ENCODE measurements around the gene KCNMB3. TPM values are rescaled to one million over a fixed set of nuclear protein-coding genes. Genes with fewer than 3 reads are reported as not detected.
"Not testable (repeated sequence)": the region's sequence is repeated elsewhere in the genome, so short reads cannot be mapped to it uniquely, and the experiment has no call there.

The KCNMB3 gene
- total and polyA plus RNA-seq, 8 donors = 1.6 to 12.2 (median 9.0) TPM

GRCh38 chr3:179260949-179261765, 10.2 kb upstream of the KCNMB3 start:
- ATAC-seq (peak; percentile 100), DNase-seq (peak; percentile 64 to 96 (median 82))
- Histone ChIP-seq H3K4me3 (peak overlapping the region; percentile 46 to 56), H3K4me1 (peaks cover 0 to 11% of the 10 kb centered on the region in 2 donors), H3K9me3 (peaks cover 0 to 21% of the 10 kb centered on the region in 2 donors), H3K27me3 (no peaks in the 10 kb centered on the region), H3K36me3 (no peaks in the 10 kb centered on the region), H3K27ac (peak overlapping the region; percentile 42 to 70)
- no peak for TF ChIP-seq CTCF (IDR thresholded peaks at IDR 0.05)
- intact Hi-C loops (cut with DNase I) = no loop called here

GRCh38 chr3:179259959-179260756, 9.2 kb upstream of the KCNMB3 start:
- peak overlapping the region in 1 of 2 donors; percentile 56 for H3K4me3 ChIP-seq
- peaks cover 0 to 11% of the 10 kb centered on the region in 2 donors for H3K4me1 ChIP-seq
- ATAC-seq; H3K27me3 ChIP-seq; H3K36me3 ChIP-seq; DNase-seq; H3K27ac ChIP-seq; intact Hi-C loops (cut with DNase I): not testable (repeated sequence)
- H3K9me3 ChIP-seq = peaks cover 0 to 21% of the 10 kb centered on the region in 2 donors

- DNase-seq (no peak), ATAC-seq (no peak)
- H3K4me1 ChIP-seq = peaks cover 0 to 11% of the 10 kb centered on the region in 2 donors
- H3K36me3 ChIP-seq = no peaks in the 10 kb centered on the region
- peaks cover 0 to 21% of the 10 kb centered on the region in 2 donors for H3K9me3 ChIP-seq
- H3K27me3 ChIP-seq = no peaks in the 10 kb centered on the region
- H3K27ac ChIP-seq = no peak overlapping the region
- H3K4me3 ChIP-seq = no peak overlapping the region
- intact Hi-C loops (cut with DNase I) = no loop called here
- TF ChIP-seq CTCF (IDR thresholded peaks at IDR 0.05) = no peak
These were observed 7.9 kb upstream of the KCNMB3 start for GRCh38 chr3:179258820-179259219.

- ATAC-seq, DNase-seq: not testable (repeated sequence)
These were observed 6.8 kb upstream of the KCNMB3 start for GRCh38 chr3:179257742-179258141.

GRCh38 chr3:179256813-179257212, 5.9 kb upstream of the KCNMB3 start:
- intact Hi-C loops (cut with DNase I) = no loop called here
- no peaks in the 10 kb centered on the region for H3K27me3 ChIP-seq

More at GRCh38 chr3:179257742-179258141, 6.8 kb upstream of the KCNMB3 start:
- H3K27ac ChIP-seq; H3K36me3 ChIP-seq; H3K4me3 ChIP-seq; H3K27me3 ChIP-seq; intact Hi-C loops (cut with DNase I): not testable (repeated sequence)
- Histone ChIP-seq H3K9me3 (peaks cover 0 to 21% of the 10 kb centered on the region in 2 donors), H3K4me1 (peaks cover 0 to 11% of the 10 kb centered on the region in 2 donors)

More at GRCh38 chr3:179256813-179257212, 5.9 kb upstream of the KCNMB3 start:
- DNase-seq (no peak), ATAC-seq (no peak)
- H3K27ac ChIP-seq = no peak overlapping the region
- H3K4me1 ChIP-seq = peaks cover 0 to 9% of the 10 kb centered on the region in 2 donors
- no peak for TF ChIP-seq CTCF (IDR thresholded peaks at IDR 0.05)
- H3K36me3 ChIP-seq = no peaks in the 10 kb centered on the region
- no peak overlapping the region for H3K4me3 ChIP-seq
- H3K9me3 ChIP-seq = peaks cover 0 to 17% of the 10 kb centered on the region in 2 donors

All from left lung (tissue), 10 donors.